GM12874 (cell line): ENCODE data around the gene YY1.

Source experiments
- TF ChIP-seq, protein P1 (sequence below): IDR thresholded peaks from 2 replicates; pipeline ENCODE4 v1.5.1; 2011; ENCODE audit warnings: low read depth, mild to moderate bottlenecking, control low read depth, low read length, moderate library complexity; ENCODE audit not compliant: insufficient read depth

Gene YY1

DNA sequence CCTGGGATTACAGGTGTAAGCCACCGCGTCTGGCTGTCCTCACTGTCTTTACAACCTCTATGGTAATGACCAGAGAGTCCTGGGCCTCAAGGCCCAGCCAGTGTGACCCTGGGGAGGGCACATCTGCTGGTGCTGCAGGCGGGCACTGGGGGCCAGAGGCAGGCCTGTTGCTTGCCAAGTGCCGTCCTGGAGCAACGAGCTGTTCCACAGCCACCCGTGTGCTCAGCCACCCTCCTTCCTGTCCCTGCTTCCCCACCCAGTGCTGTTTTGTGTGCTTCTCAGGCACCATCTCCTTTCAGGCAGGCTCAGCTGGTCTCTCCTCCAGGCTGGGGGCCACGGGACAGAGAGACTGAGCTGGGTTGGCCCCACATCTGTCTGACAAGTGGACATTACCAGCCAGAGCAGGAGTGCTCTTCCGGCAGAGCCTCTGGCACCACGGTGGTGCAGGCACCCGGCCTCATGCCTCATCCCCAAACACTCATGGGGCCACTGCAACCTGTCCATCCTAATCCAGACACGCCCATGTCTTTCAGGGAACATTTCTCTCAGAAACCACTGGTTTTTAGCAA is 93.2 kb downstream of the YY1 start:
- TF ChIP-seq, protein P1, sequence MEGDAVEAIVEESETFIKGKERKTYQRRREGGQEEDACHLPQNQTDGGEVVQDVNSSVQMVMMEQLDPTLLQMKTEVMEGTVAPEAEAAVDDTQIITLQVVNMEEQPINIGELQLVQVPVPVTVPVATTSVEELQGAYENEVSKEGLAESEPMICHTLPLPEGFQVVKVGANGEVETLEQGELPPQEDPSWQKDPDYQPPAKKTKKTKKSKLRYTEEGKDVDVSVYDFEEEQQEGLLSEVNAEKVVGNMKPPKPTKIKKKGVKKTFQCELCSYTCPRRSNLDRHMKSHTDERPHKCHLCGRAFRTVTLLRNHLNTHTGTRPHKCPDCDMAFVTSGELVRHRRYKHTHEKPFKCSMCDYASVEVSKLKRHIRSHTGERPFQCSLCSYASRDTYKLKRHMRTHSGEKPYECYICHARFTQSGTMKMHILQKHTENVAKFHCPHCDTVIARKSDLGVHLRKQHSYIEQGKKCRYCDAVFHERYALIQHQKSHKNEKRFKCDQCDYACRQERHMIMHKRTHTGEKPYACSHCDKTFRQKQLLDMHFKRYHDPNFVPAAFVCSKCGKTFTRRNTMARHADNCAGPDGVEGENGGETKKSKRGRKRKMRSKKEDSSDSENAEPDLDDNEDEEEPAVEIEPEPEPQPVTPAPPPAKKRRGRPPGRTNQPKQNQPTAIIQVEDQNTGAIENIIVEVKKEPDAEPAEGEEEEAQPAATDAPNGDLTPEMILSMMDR, result no peak
